Measurements from ENCODE around the gene OR11L1.

Gene OR11L1

GRCh38 chr1:247841796-247842195 lies at the start of gene OR11L1:
OR11L1 (minus strand) TSS chr1:247841896; CDS start chr1:247841896, 0 bp downstream.
- no peaks in the 10 kb centered on the region for H3K9me3 ChIP-seq (ENCODE audit: control insufficient read depth in 1 of 2, low read length in 2 of 2)
- no peak within 1 kb of the TSS for H3K27ac ChIP-seq (ENCODE audit: low read length)
- H3K4me3 ChIP-seq (ENCODE audit: low read depth in 1 of 2, low read length in 2 of 2) = no peak within 1 kb of the TSS
- H3K4me1 ChIP-seq (ENCODE audit: control insufficient read depth in 1 of 2, insufficient read depth in 2 of 2, low read length in 2 of 2) = no peaks in the 10 kb centered on the region
- H3K36me3 ChIP-seq (ENCODE audit: control insufficient read depth in 1 of 2, insufficient read depth in 2 of 2, low read length in 2 of 2) = no peaks in the 10 kb centered on the region
- no peaks in the 10 kb centered on the region for H3K27me3 ChIP-seq (ENCODE audit: low read depth, low read length)

- no peaks in the 10 kb centered on the region for H3K36me3 ChIP-seq (ENCODE audit: control insufficient read depth in 1 of 2, insufficient read depth in 2 of 2, low read length in 2 of 2)
- no peaks in the 10 kb centered on the region for H3K4me1 ChIP-seq (ENCODE audit: control insufficient read depth in 1 of 2, insufficient read depth in 2 of 2, low read length in 2 of 2)
- H3K4me3 ChIP-seq (ENCODE audit: low read depth in 1 of 2, low read length in 2 of 2) = no peak overlapping the region
- H3K27ac ChIP-seq (ENCODE audit: low read length) = no peak overlapping the region
- H3K27me3 ChIP-seq (ENCODE audit: low read depth, low read length) = no peaks in the 10 kb centered on the region
- H3K9me3 ChIP-seq (ENCODE audit: control insufficient read depth in 1 of 2, low read length in 2 of 2) = no peaks in the 10 kb centered on the region
These were observed 43.2 kb upstream of the OR11L1 start for GRCh38 chr1:247884797-247885413.

GRCh38 chr1:247883346-247883745 lies 41.6 kb upstream of the OR11L1 start:
- Histone ChIP-seq H3K4me3 (ENCODE audit: low read depth in 1 of 2, low read length in 2 of 2) (no peak overlapping the region), H3K36me3 (ENCODE audit: control insufficient read depth in 1 of 2, insufficient read depth in 2 of 2, low read length in 2 of 2) (no peaks in the 10 kb centered on the region), H3K27ac (ENCODE audit: low read length) (no peak overlapping the region), H3K27me3 (ENCODE audit: low read depth, low read length) (no peaks in the 10 kb centered on the region), H3K4me1 (ENCODE audit: control insufficient read depth in 1 of 2, insufficient read depth in 2 of 2, low read length in 2 of 2) (no peaks in the 10 kb centered on the region), H3K9me3 (ENCODE audit: control insufficient read depth in 1 of 2, low read length in 2 of 2) (no peaks in the 10 kb centered on the region)

- H3K27me3 ChIP-seq (ENCODE audit: low read depth, low read length) = no peaks in the 10 kb centered on the region
- no peaks in the 10 kb centered on the region for H3K9me3 ChIP-seq (ENCODE audit: control insufficient read depth in 1 of 2, low read length in 2 of 2)
- H3K4me1 ChIP-seq (ENCODE audit: control insufficient read depth in 1 of 2, insufficient read depth in 2 of 2, low read length in 2 of 2) = no peaks in the 10 kb centered on the region
- no peak overlapping the region for H3K4me3 ChIP-seq (ENCODE audit: low read depth in 1 of 2, low read length in 2 of 2)
- no peak overlapping the region for H3K27ac ChIP-seq (ENCODE audit: low read length)
- no peaks in the 10 kb centered on the region for H3K36me3 ChIP-seq (ENCODE audit: control insufficient read depth in 1 of 2, insufficient read depth in 2 of 2, low read length in 2 of 2)
These were observed 23.7 kb upstream of the OR11L1 start for GRCh38 chr1:247865416-247865815.

- Histone ChIP-seq H3K27ac (ENCODE audit: low read length) (no peak overlapping the region), H3K4me3 (ENCODE audit: low read depth in 1 of 2, low read length in 2 of 2) (no peak overlapping the region), H3K4me1 (ENCODE audit: control insufficient read depth in 1 of 2, insufficient read depth in 2 of 2, low read length in 2 of 2) (no peaks in the 10 kb centered on the region), H3K27me3 (ENCODE audit: low read depth, low read length) (no peaks in the 10 kb centered on the region), H3K9me3 (ENCODE audit: control insufficient read depth in 1 of 2, low read length in 2 of 2) (no peaks in the 10 kb centered on the region), H3K36me3 (ENCODE audit: control insufficient read depth in 1 of 2, insufficient read depth in 2 of 2, low read length in 2 of 2) (no peaks in the 10 kb centered on the region)
These were observed 22.9 kb upstream of the OR11L1 start for GRCh38 chr1:247864644-247865043.

GRCh38 chr1:247862756-247863155 lies 21.1 kb upstream of the OR11L1 start:
- Histone ChIP-seq H3K36me3 (ENCODE audit: control insufficient read depth in 1 of 2, insufficient read depth in 2 of 2, low read length in 2 of 2) (no peaks in the 10 kb centered on the region), H3K9me3 (ENCODE audit: control insufficient read depth in 1 of 2, low read length in 2 of 2) (no peaks in the 10 kb centered on the region), H3K27me3 (ENCODE audit: low read depth, low read length) (peaks cover 4% of the 10 kb centered on the region), H3K27ac (ENCODE audit: low read length) (no peak overlapping the region), H3K4me3 (ENCODE audit: low read depth in 1 of 2, low read length in 2 of 2) (no peak overlapping the region), H3K4me1 (ENCODE audit: control insufficient read depth in 1 of 2, insufficient read depth in 2 of 2, low read length in 2 of 2) (no peaks in the 10 kb centered on the region)

- no peaks in the 10 kb centered on the region for H3K9me3 ChIP-seq (ENCODE audit: control insufficient read depth in 1 of 2, low read length in 2 of 2)
- H3K4me1 ChIP-seq (ENCODE audit: control insufficient read depth in 1 of 2, insufficient read depth in 2 of 2, low read length in 2 of 2) = peaks cover 0 to 4% of the 10 kb centered on the region in 2 donors
- no peak overlapping the region for H3K27ac ChIP-seq (ENCODE audit: low read length)
- H3K36me3 ChIP-seq (ENCODE audit: control insufficient read depth in 1 of 2, insufficient read depth in 2 of 2, low read length in 2 of 2) = no peaks in the 10 kb centered on the region
- peaks cover 4% of the 10 kb centered on the region for H3K27me3 ChIP-seq (ENCODE audit: low read depth, low read length)
- H3K4me3 ChIP-seq (ENCODE audit: low read depth in 1 of 2, low read length in 2 of 2) = peak overlapping the region; percentile 46 to 64
These were observed 16.4 kb upstream of the OR11L1 start for GRCh38 chr1:247857985-247858619.

- Histone ChIP-seq H3K9me3 (ENCODE audit: control insufficient read depth in 1 of 2, low read length in 2 of 2) (no peaks in the 10 kb centered on the region), H3K27ac (ENCODE audit: low read length) (no peak within 1 kb of the TSS), H3K27me3 (ENCODE audit: low read depth, low read length) (peaks cover 4% of the 10 kb centered on the region), H3K36me3 (ENCODE audit: control insufficient read depth in 1 of 2, insufficient read depth in 2 of 2, low read length in 2 of 2) (no peaks in the 10 kb centered on the region), H3K4me3 (ENCODE audit: low read depth in 1 of 2, low read length in 2 of 2) (peak within 1 kb of the TSS; percentile 46 to 64), H3K4me1 (ENCODE audit: control insufficient read depth in 1 of 2, insufficient read depth in 2 of 2, low read length in 2 of 2) (peaks cover 0 to 4% of the 10 kb centered on the region in 2 donors)
These were observed 15.6 kb upstream of the OR11L1 start, which contains the start of gene TRIM58 for GRCh38 chr1:247857069-247857984. TRIM58 (plus strand) TSS chr1:247857187; CDS start chr1:247857247, 60 bp downstream.

GRCh38 chr1:247855911-247856310 lies 14.2 kb upstream of the OR11L1 start:
- H3K27ac ChIP-seq (ENCODE audit: low read length) = no peak overlapping the region
- H3K4me3 ChIP-seq (ENCODE audit: low read depth in 1 of 2, low read length in 2 of 2) = no peak overlapping the region
- peaks cover 0 to 4% of the 10 kb centered on the region in 2 donors for H3K4me1 ChIP-seq (ENCODE audit: control insufficient read depth in 1 of 2, insufficient read depth in 2 of 2, low read length in 2 of 2)
- no peaks in the 10 kb centered on the region for H3K9me3 ChIP-seq (ENCODE audit: control insufficient read depth in 1 of 2, low read length in 2 of 2)
- H3K27me3 ChIP-seq (ENCODE audit: low read depth, low read length) = peaks cover 4% of the 10 kb centered on the region
- no peaks in the 10 kb centered on the region for H3K36me3 ChIP-seq (ENCODE audit: control insufficient read depth in 1 of 2, insufficient read depth in 2 of 2, low read length in 2 of 2)

- Histone ChIP-seq H3K9me3 (ENCODE audit: control insufficient read depth in 1 of 2, low read length in 2 of 2) (no peaks in the 10 kb centered on the region), H3K4me1 (ENCODE audit: control insufficient read depth in 1 of 2, insufficient read depth in 2 of 2, low read length in 2 of 2) (peaks cover 0 to 4% of the 10 kb centered on the region in 2 donors), H3K27ac (ENCODE audit: low read length) (no peak overlapping the region), H3K27me3 (ENCODE audit: low read depth, low read length) (peaks cover 4% of the 10 kb centered on the region), H3K4me3 (ENCODE audit: low read depth in 1 of 2, low read length in 2 of 2) (no peak overlapping the region), H3K36me3 (ENCODE audit: control insufficient read depth in 1 of 2, insufficient read depth in 2 of 2, low read length in 2 of 2) (no peaks in the 10 kb centered on the region)
These were observed 13.3 kb upstream of the OR11L1 start for GRCh38 chr1:247854899-247855545.

GRCh38 chr1:247849616-247850015 lies 7.9 kb upstream of the OR11L1 start:
- Histone ChIP-seq H3K4me1 (ENCODE audit: control insufficient read depth in 1 of 2, insufficient read depth in 2 of 2, low read length in 2 of 2) (no peaks in the 10 kb centered on the region), H3K4me3 (ENCODE audit: low read depth in 1 of 2, low read length in 2 of 2) (no peak overlapping the region)

More at GRCh38 chr1:247849616-247850015, 7.9 kb upstream of the OR11L1 start:
- Histone ChIP-seq H3K27ac (ENCODE audit: low read length) (no peak overlapping the region), H3K36me3 (ENCODE audit: control insufficient read depth in 1 of 2, insufficient read depth in 2 of 2, low read length in 2 of 2) (no peaks in the 10 kb centered on the region), H3K9me3 (ENCODE audit: control insufficient read depth in 1 of 2, low read length in 2 of 2) (no peaks in the 10 kb centered on the region), H3K27me3 (ENCODE audit: low read depth, low read length) (no peaks in the 10 kb centered on the region)

Data from muscle layer of duodenum (tissue), 2 donors.